Posterior cingulate gyrus (tissue), 11 donors: ENCODE measurements around the gene IL17D.

Experiments used
- DNase-seq, 10 donors: peaks; one replicate each; pipeline versions ENCODE4 v3.0.0 to v3.0.0-alpha.2; 2020 to 2021; ENCODE audit warnings: mixed read lengths in 3 of 10
- intact Hi-C: fragments of 100-400 bp; cut with DNase I; formaldehyde crosslinking; loops from one replicate; pipeline ENCODE4 v1.15.1; 2023

Gene IL17D

DNA sequence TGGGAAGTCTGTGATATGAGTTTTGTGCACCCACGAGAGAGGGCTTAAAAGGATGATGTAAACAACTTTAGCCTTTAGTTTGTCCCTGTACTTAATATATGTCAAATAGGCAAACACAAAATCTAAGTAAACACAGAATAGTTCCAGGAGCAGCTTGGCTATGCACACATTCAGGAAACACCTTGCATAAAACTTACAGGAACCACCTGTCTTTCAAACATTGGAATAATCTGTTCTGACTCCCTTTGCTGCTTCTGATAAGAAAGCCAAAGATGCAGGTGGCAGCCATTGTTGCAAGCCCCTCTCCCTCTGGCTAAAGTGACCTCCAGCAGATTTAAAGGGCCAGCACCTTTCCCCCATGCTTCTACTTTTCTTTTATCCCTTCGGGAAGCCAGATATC, 65.6 kb downstream of the IL17D start:
- DNase-seq = no peak
- intact Hi-C loops = no loop called here

DNA sequence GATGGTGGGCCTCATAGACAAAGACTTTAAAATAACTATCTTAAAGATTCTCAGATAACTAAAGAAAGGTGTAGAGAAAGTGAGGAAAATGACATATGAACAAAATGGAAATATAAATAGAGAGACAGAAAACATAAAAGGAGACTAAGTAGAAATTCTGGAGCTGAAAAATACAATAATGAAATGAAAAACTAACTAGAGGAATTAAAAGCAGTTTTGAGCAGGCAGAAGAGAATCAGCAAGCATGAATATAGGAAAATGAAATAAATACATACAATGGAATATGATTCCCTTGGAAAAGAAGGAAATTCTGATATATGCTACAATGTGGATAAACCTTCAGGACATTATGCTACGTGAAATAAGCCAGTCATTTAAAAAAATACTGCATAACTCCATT, 66.3 kb downstream of the IL17D start:
- intact Hi-C loops = loop anchor here (5.0 to 10.0 kb wide), 2 partner anchors 68 to 205 kb away; partner anchors contain the start of genes IFT88 and IL17D
- no peak for DNase-seq
